Measurements from ENCODE around the gene BMS1.

- TF ChIP-seq CTCF (IDR thresholded peaks at IDR 0.05; ENCODE audit: low read depth, low read length) (no peak), POLR2A (IDR thresholded peaks at IDR 0.05; ENCODE audit: extremely low read depth, insufficient read length) (no peak)
Observed at GRCh38 chr10:42816912-42817311, 34.3 kb downstream of the BMS1 start.
